Measurements from ENCODE around the gene MYCBP2. TPM values are rescaled to one million over a fixed set of nuclear protein-coding genes. Genes with fewer than 3 reads are reported as not detected.
A peak's percentile ranks its signal among the peaks of the same experiment; 100 is the strongest.
"Not testable (repeated sequence)": the region's sequence is repeated elsewhere in the genome, so short reads cannot be mapped to it uniquely, and the experiment has no call there.

The MYCBP2 gene
- total and polyA plus RNA-seq, 5 experiments from 2014 or later = 24.2 to 174 (median 41.4) TPM

DNA sequence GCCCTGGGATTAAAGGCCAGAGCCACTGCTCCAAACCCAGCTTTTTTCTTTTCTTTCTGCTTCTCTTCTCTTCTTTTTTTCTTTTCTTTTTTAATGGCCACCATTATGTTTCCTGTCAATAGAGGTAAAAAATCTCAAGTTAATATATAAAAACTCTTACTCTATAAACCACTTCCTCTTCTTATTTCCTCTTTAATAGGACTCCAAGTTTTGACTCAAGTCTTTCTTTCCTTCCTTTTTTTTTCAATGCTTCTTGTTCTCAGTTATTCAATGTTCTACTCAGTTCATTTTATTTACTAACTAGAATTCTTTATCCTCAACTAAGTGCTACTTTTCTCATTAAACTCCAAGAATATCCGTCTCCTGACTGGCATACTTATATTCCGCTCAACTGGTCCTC, 27.1 kb upstream of the MYCBP2 start:
- Mint-ChIP-seq H3K27ac (peak overlapping the region in 6 of 10 donors; percentile 7 to 58 (median 40)), H3K36me3 (peaks cover 0 to 3% (median 0%) of the 10 kb centered on the region in 3 donors), H3K27me3 (peaks cover 0 to 9% (median 0%) of the 10 kb centered on the region in 5 donors), H3K4me1 (peaks cover 6 to 18% (median 14%) of the 10 kb centered on the region in 4 donors), H3K4me3 (peak overlapping the region in 2 of 10 donors; percentile 2 to 10), H3K9me3 (peaks cover 0 to 3% (median 0%) of the 10 kb centered on the region in 9 donors)
- POLR2A ChIA-PET = no interaction called here
- no peak for DNase-seq
- no peak for ATAC-seq

DNA sequence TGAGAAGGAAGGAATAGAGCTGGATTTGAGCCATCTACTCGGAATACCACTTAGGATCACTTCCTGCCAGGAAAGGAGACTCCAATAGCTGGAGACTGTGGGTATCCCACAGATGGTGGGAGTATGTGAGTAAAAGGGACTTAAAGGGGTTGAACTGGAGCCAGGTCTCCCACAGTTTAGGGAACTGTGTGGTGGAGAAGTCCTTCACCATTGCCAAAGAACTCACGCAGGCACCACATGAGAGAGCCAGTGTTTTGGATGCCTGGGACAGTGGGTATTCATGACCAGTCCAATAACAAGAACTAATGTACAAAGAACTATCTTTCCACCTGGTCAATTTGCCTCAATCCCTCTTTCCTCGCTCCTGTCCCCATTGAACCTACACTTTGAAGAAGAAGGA, 24.4 kb upstream of the MYCBP2 start:
- peaks cover 0 to 3% (median 0%) of the 10 kb centered on the region in 9 donors for H3K9me3 Mint-ChIP-seq
- H3K27me3 Mint-ChIP-seq = peaks cover 0 to 9% (median 0%) of the 10 kb centered on the region in 5 donors
- peaks cover 6 to 21% (median 14%) of the 10 kb centered on the region in 4 donors for H3K4me1 Mint-ChIP-seq
- no peak overlapping the region for H3K4me3 Mint-ChIP-seq
- DNase-seq = no peak
- POLR2A ChIA-PET = no interaction called here
- no peak overlapping the region for H3K27ac Mint-ChIP-seq
- peaks cover 0 to 2% (median 0%) of the 10 kb centered on the region in 3 donors for H3K36me3 Mint-ChIP-seq
- ATAC-seq = no peak

DNA sequence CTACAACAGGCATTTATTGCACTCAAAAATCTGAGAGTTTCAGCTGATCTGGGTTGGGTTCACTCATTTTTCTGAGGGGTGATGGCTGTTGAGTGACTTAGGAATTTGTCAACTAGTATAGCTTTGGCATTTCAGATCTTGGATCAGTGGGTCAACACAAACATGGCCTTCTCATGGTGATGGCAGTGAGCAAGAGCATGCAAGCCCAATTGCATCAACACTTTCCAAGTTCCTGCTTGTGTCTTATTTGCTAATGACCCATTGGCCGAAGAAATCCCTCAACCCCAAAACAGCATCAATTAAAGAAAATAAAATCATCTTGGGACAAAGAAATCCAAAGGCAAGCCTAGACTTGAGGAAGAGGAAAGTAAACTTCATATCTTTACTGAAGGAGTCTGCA, 23.9 kb upstream of the MYCBP2 start:
- H3K36me3 Mint-ChIP-seq = peaks cover 0 to 2% (median 0%) of the 10 kb centered on the region in 3 donors

DNA sequence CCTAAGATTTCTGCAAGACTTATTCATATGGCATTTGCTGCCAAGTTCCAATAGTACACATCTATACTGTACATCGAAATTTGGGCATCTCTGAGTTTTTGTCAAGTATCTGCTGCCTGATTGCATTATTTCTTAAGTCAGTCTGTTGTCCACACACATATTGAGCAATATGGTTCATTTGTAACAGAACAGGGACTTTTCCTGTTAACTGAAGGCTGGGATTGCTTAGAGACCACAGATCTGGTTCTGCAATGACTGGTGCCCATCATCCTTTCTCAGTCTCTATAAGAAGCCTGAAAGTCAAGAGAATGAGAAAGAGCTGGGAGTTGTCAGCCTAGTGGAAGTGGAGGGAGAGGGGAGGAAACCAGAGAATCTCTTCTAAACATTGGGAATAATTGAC, 22.5 kb upstream of the MYCBP2 start:
- no peak for ATAC-seq
- no peak for DNase-seq
- peaks cover 6 to 27% (median 13%) of the 10 kb centered on the region in 4 donors for H3K4me1 Mint-ChIP-seq
- no peak overlapping the region for H3K4me3 Mint-ChIP-seq
- POLR2A ChIA-PET = no interaction called here
- peaks cover 0 to 3% (median 0%) of the 10 kb centered on the region in 9 donors for H3K9me3 Mint-ChIP-seq
- no peak overlapping the region for H3K27ac Mint-ChIP-seq
- peaks cover 0 to 9% (median 0%) of the 10 kb centered on the region in 5 donors for H3K27me3 Mint-ChIP-seq
- H3K36me3 Mint-ChIP-seq = no peaks in the 10 kb centered on the region

More for the DNA sequence above, 23.9 kb upstream of the MYCBP2 start:
- H3K27ac Mint-ChIP-seq = no peak overlapping the region
- POLR2A ChIA-PET = interaction anchor here (0.7 kb wide), 2 partner anchors 21 to 41 kb away, joined by 6 read pairs; no protein-coding TSS in a partner anchor
- ATAC-seq (no peak), DNase-seq (no peak)
- H3K9me3 Mint-ChIP-seq = peaks cover 0 to 3% (median 0%) of the 10 kb centered on the region in 9 donors
- peaks cover 6 to 23% (median 15%) of the 10 kb centered on the region in 4 donors for H3K4me1 Mint-ChIP-seq
- peaks cover 0 to 9% (median 0%) of the 10 kb centered on the region in 5 donors for H3K27me3 Mint-ChIP-seq
- H3K4me3 Mint-ChIP-seq = no peak overlapping the region

DNA sequence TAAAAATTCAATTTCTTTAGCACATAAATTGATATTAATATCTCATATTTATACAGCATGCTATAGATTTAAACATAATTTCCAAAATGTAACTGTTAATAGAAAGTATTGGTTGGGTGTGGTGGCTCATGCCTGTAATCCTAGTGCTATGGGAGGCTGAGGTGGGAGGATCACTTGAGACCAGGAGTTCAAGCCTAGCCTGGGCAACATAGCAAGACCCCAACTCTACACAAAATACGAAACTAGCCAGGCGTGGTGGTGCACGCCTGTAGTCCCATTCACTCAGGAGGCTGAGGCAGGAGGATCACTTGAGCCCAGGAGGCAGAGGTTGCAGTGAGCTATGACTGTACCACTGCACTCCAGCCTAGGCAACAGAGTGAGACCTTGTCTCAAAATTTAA, 20.5 kb upstream of the MYCBP2 start:
- H3K27ac Mint-ChIP-seq, POLR2A ChIA-PET, DNase-seq, H3K36me3 Mint-ChIP-seq, H3K9me3 Mint-ChIP-seq, H3K4me3 Mint-ChIP-seq, H3K27me3 Mint-ChIP-seq, ATAC-seq: not testable (repeated sequence)
- peaks cover 0 to 13% (median 3%) of the 10 kb centered on the region in 4 donors for H3K4me1 Mint-ChIP-seq

DNA sequence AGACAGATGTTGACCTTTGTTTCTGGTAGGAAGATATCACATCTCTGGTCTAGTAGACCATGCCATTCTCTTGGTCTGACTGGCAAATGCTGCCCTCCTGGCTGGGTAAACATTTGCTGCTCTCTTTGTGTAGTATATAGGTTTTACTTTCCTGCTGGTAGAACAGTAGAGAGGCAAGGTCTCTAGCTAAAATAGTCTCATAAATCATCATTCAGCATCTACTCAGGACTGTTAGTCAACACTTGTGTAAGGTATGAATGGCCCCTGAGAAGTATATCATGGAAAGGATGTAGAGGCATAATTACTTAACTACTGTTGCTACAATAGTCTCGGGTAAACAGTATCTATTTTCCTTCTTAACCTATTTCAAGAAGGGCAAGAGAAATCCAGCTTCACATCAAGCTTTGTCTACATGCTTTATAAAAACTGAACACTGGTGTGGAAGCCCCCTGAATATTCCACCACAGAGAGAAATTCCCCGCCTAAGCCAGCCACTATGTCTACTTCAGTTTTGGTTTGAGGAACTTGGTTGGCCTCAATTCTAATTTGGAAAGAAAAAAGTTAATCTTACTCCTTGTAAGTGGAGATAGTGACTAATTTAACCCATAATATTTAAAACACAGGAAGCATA, 18.4 kb upstream of the MYCBP2 start:
- H3K9me3 Mint-ChIP-seq = no peaks in the 10 kb centered on the region
- H3K27me3 Mint-ChIP-seq = no peaks in the 10 kb centered on the region
- peak overlapping the region in 1 of 10 donors; percentile 24 for H3K4me3 Mint-ChIP-seq
- ATAC-seq = peak; percentile 20 to 30
- no peaks in the 10 kb centered on the region for H3K36me3 Mint-ChIP-seq
- H3K4me1 Mint-ChIP-seq = peaks cover 0 to 26% (median 3%) of the 10 kb centered on the region in 4 donors
- POLR2A ChIA-PET = no interaction called here
- peak overlapping the region in 2 of 10 donors; percentile 14 to 63 for H3K27ac Mint-ChIP-seq
- DNase-seq = no peak

DNA sequence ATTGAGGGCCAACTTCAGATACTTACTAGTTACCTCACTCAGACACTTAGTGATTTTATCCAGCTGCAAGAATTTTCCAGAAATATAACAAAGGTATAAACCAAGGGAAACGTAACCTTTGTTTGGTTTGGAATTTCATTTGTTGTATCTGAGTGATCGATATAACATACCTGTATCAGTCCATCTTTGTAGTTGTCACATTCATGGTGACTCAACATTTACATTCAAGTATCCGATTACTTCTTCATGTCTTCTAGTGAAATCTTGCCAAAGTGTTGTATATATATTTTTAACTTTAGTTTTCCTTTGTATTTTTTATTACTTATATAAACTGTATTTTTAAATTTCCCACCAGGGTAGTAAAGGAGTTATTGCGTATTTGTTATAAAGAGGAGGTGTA, 16.9 kb upstream of the MYCBP2 start:
- Mint-ChIP-seq H3K27me3 (no peaks in the 10 kb centered on the region), H3K4me1 (peaks cover 0 to 40% (median 11%) of the 10 kb centered on the region in 4 donors), H3K4me3 (no peak overlapping the region), H3K27ac (no peak overlapping the region), H3K36me3 (no peaks in the 10 kb centered on the region), H3K9me3 (no peaks in the 10 kb centered on the region)
- no peak for ATAC-seq
- POLR2A ChIA-PET = interaction anchor here (1.8 kb wide), 1 partner anchor 14 kb away, joined by 8 read pairs; no protein-coding TSS in a partner anchor
- DNase-seq = no peak

DNA sequence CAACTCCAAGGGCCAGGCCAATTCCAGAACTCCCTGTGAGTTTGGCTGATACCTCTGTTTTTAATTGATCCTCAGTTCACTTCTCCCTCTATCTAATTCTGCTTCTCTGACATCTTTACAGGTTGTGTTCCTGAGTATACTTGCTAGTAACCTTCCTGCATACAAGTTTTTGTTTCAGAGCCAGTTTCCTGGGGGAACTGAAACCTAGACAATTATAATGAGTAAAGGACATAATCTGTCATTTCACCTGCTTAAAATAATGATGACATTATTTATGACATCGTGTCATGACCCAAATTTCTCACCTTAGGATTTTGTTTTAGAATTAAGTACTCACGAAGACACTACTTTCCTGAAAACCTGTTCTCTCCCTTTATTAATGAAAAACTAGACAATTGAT, 12.5 kb upstream of the MYCBP2 start:
- Mint-ChIP-seq H3K4me1 (peaks cover 3 to 44% (median 15%) of the 10 kb centered on the region in 4 donors), H3K9me3 (no peaks in the 10 kb centered on the region), H3K27me3 (no peaks in the 10 kb centered on the region), H3K27ac (peak overlapping the region in 3 of 10 donors; percentile 12 to 76 (median 49)), H3K4me3 (peak overlapping the region in 1 of 10 donors; percentile 50), H3K36me3 (no peaks in the 10 kb centered on the region)
- no peak for ATAC-seq
- POLR2A ChIA-PET = interaction anchor here (1.3 to 1.5 kb wide), 2 partner anchors 9 to 10 kb away, joined by 3 to 7 read pairs; no protein-coding TSS in a partner anchor
- no peak for DNase-seq

DNA sequence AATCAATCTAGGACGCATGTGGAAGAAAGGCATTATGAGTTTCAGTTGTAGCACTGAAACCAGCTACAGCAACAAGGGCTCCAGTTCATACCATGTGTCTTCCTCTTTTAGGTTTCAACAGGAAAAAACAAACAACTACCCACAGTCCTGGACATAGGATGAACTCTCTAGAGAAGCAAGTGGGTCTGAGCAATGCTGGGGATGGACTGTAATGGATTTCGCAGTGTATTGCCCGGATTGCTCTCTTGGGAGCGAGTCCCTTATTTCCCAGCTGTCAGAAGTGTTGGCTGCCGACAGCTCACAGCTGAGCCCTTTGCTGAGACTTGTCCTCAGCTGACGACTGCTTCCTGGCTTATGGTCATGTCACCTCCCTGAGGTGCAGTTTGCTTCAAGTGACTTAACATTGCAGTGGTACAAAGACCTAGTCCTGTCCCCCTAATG, 12.1 kb upstream of the MYCBP2 start:
- peak overlapping the region in 5 of 10 donors; percentile 12 to 76 (median 40) for H3K27ac Mint-ChIP-seq
- no peak for DNase-seq
- peak overlapping the region in 3 of 10 donors; percentile 4 to 50 (median 15) for H3K4me3 Mint-ChIP-seq
- POLR2A ChIA-PET = interaction anchor here (1.1 to 1.5 kb wide), 3 partner anchors 9 to 12 kb away, joined by 3 to 7 read pairs (median 5); partner anchors contain the start of gene MYCBP2
- H3K27me3 Mint-ChIP-seq = no peaks in the 10 kb centered on the region
- no peaks in the 10 kb centered on the region for H3K36me3 Mint-ChIP-seq
- no peak for ATAC-seq
- no peaks in the 10 kb centered on the region for H3K9me3 Mint-ChIP-seq
- H3K4me1 Mint-ChIP-seq = peaks cover 3 to 44% (median 16%) of the 10 kb centered on the region in 4 donors

DNA sequence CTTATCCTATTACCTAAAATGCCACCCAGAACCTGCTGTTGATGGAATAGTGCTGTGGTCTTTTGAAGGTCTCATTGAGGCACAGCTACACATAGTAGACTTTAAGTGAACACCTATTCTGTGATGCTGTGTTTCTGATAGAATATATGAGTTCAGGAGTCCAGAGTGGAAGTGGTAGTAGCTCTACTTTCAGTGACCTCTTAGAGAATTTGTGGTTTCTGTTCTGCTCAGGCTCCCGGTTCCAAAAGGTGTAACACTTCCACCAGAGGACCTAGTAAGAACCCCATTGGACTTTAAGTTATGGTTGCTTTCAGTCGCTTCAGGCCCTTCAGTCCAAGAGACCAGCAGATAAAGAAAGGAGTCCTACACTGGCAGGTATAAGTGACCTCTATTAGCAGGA, 11.4 kb upstream of the MYCBP2 start:
- Mint-ChIP-seq H3K27ac (peak overlapping the region in 1 of 10 donors; percentile 76), H3K27me3 (no peaks in the 10 kb centered on the region), H3K9me3 (no peaks in the 10 kb centered on the region), H3K4me1 (peaks cover 3 to 46% (median 20%) of the 10 kb centered on the region in 4 donors), H3K36me3 (no peaks in the 10 kb centered on the region), H3K4me3 (no peak overlapping the region)
- POLR2A ChIA-PET = interaction anchor here (1.1 to 1.5 kb wide), 3 partner anchors 8 to 11 kb away, joined by 3 to 7 read pairs (median 5); partner anchors contain the start of gene MYCBP2
- no peak for DNase-seq
- no peak for ATAC-seq

DNA sequence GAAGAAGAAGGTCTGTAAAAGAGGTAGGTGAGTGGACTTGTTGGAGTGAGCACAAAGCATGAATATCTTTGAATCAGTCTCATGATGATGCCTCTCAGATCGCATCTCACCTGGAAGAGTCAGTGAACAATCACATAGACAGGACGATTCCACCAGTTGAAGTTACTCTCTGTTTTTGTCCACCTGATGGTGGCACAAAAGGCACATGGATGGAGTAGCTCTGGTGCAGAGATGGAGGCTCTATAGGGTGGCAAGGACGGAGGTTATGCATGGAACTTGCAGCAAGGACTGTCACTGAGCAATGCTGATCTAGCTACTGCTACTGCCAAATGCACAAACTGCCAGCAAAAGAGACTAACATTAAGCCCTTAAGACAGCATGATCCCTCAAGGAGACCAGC, 10.3 kb upstream of the MYCBP2 start:
- Mint-ChIP-seq H3K36me3 (no peaks in the 10 kb centered on the region), H3K27me3 (no peaks in the 10 kb centered on the region), H3K4me1 (peaks cover 3 to 45% (median 19%) of the 10 kb centered on the region in 4 donors), H3K4me3 (no peak overlapping the region), H3K27ac (peak overlapping the region in 2 of 10 donors; percentile 71 to 76), H3K9me3 (no peaks in the 10 kb centered on the region)
- no peak for DNase-seq
- ATAC-seq = no peak
- POLR2A ChIA-PET = interaction anchor here (1.0 kb wide), 1 partner anchor 72 kb away, joined by 3 read pairs; no protein-coding TSS in a partner anchor

DNA sequence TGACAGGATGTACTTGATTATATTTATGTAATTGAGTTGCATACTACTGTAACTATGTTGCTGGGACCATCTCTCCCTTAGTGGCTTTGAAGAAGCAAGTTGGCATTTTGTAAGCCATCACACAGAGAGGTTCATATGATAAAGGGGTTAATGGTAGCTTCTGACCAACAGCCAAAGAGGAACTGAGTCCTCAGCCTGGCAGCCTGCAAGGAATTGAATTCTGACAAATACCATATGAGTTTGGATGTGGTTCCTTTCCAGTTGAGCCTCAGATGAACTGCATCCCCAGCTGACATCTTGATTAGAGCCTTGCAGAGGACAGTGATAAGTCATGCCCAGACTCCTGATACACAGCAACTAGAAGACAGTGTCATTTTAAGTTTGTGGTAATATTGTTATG, 8.6 kb upstream of the MYCBP2 start:
- Mint-ChIP-seq H3K9me3 (no peaks in the 10 kb centered on the region), H3K27ac (peak overlapping the region in 2 of 10 donors; percentile 38 to 58)
- POLR2A ChIA-PET = no interaction called here

DNA sequence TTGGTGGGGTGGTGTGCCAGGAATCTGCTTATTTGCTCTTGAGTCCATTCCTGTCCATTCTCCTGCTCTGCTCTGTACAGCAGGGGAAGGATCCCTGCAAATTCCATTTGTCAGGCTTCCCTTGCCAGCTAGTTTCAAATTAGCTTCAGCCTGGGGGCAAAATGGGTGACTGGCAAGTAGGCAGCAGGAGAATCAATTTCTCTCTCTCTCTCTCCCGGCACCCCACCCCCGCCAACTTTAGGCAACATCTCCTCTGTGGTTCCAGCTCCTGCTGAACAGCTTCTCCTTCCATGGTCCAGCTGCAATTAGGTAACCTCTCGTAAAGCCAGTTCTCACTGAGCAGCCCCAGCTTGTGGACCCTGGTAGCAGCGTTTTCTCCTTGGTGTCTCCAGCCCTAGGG, 6.7 kb upstream of the MYCBP2 start:
- H3K4me1 Mint-ChIP-seq = peaks cover 13 to 39% (median 28%) of the 10 kb centered on the region in 4 donors
- POLR2A ChIA-PET = interaction anchor here (1.5 kb wide), 1 partner anchor 14 kb away, joined by 3 read pairs; no protein-coding TSS in a partner anchor
- H3K4me3 Mint-ChIP-seq = no peak overlapping the region
- no peak for DNase-seq
- peak overlapping the region in 2 of 10 donors; percentile 38 to 44 for H3K27ac Mint-ChIP-seq
- no peaks in the 10 kb centered on the region for H3K36me3 Mint-ChIP-seq
- no peaks in the 10 kb centered on the region for H3K9me3 Mint-ChIP-seq
- H3K27me3 Mint-ChIP-seq = no peaks in the 10 kb centered on the region
- no peak for ATAC-seq

More for the DNA sequence above, 8.6 kb upstream of the MYCBP2 start:
- no peaks in the 10 kb centered on the region for H3K36me3 Mint-ChIP-seq
- H3K4me1 Mint-ChIP-seq = peaks cover 7 to 41% (median 28%) of the 10 kb centered on the region in 4 donors
- DNase-seq (no peak), ATAC-seq (no peak)
- no peak overlapping the region for H3K4me3 Mint-ChIP-seq
- H3K27me3 Mint-ChIP-seq = no peaks in the 10 kb centered on the region

All from naive thymus-derived CD8-positive, alpha-beta T cell (primary cell).